Measurements from ENCODE around the gene DAW1. TPM values are rescaled to one million over a fixed set of nuclear protein-coding genes. Genes with fewer than 3 reads are reported as not detected.
"Not testable (repeated sequence)": the region's sequence is repeated elsewhere in the genome, so short reads cannot be mapped to it uniquely, and the experiment has no call there.

DAW1 gene
- total RNA-seq, 4 donors from 2014 or later, result 0.29 to 2.5 TPM; not detected in 2

- no peaks in the 10 kb centered on the region for H3K27me3 ChIP-seq
- TF ChIP-seq CTCF (IDR thresholded peaks at IDR 0.05) (no peak), POLR2A (IDR thresholded peaks at IDR 0.05) (no peak)
- no peaks in the 10 kb centered on the region for H3K4me1 ChIP-seq
- H3K27ac ChIP-seq, result no peak overlapping the region
- H3K4me3 ChIP-seq, result no peak overlapping the region
- DNase-seq, result no peak
- no peaks in the 10 kb centered on the region for H3K36me3 ChIP-seq
- intact Hi-C loops (cut with DNase I; ENCODE audit: low total_unique reads), result no loop called here
- no peaks in the 10 kb centered on the region for H3K9me3 ChIP-seq
These were observed 36.3 kb upstream of the DAW1 start for GRCh38 chr2:227834916-227835650.

- H3K27me3 ChIP-seq; intact Hi-C loops (cut with DNase I; ENCODE audit: low total_unique reads); H3K36me3 ChIP-seq; H3K4me3 ChIP-seq; H3K4me1 ChIP-seq; DNase-seq; H3K9me3 ChIP-seq; H3K27ac ChIP-seq: not testable (repeated sequence)
These were observed 31.9 kb upstream of the DAW1 start for GRCh38 chr2:227839339-227840129.

GRCh38 chr2:227846831-227847230 is 24.6 kb upstream of the DAW1 start:
- Histone ChIP-seq H3K4me1 (no peaks in the 10 kb centered on the region), H3K4me3 (no peak overlapping the region), H3K27me3 (no peaks in the 10 kb centered on the region), H3K36me3 (no peaks in the 10 kb centered on the region), H3K27ac (no peak overlapping the region), H3K9me3 (no peaks in the 10 kb centered on the region)
- intact Hi-C loops (cut with DNase I; ENCODE audit: low total_unique reads), result no loop called here
- DNase-seq, result no peak
- no peak for TF ChIP-seq CTCF (IDR thresholded peaks at IDR 0.05)
- TF ChIP-seq POLR2A (IDR thresholded peaks at IDR 0.05), result no peak

GRCh38 chr2:227848146-227848545 is 23.3 kb upstream of the DAW1 start:
- no peak for TF ChIP-seq POLR2A (IDR thresholded peaks at IDR 0.05)
- no peak for TF ChIP-seq CTCF (IDR thresholded peaks at IDR 0.05)
- Histone ChIP-seq H3K4me3 (no peak overlapping the region), H3K27me3 (no peaks in the 10 kb centered on the region), H3K9me3 (no peaks in the 10 kb centered on the region), H3K27ac (no peak overlapping the region), H3K36me3 (no peaks in the 10 kb centered on the region), H3K4me1 (no peaks in the 10 kb centered on the region)
- intact Hi-C loops (cut with DNase I; ENCODE audit: low total_unique reads), result no loop called here
- DNase-seq, result no peak

GRCh38 chr2:227848586-227848985 is 22.8 kb upstream of the DAW1 start:
- Histone ChIP-seq H3K4me1 (no peaks in the 10 kb centered on the region), H3K27me3 (no peaks in the 10 kb centered on the region), H3K9me3 (no peaks in the 10 kb centered on the region), H3K36me3 (no peaks in the 10 kb centered on the region), H3K27ac (no peak overlapping the region), H3K4me3 (no peak overlapping the region)
- TF ChIP-seq CTCF (IDR thresholded peaks at IDR 0.05) (no peak), POLR2A (IDR thresholded peaks at IDR 0.05) (no peak)
- no peak for DNase-seq
- intact Hi-C loops (cut with DNase I; ENCODE audit: low total_unique reads), result no loop called here

All from uterus (tissue), 4 donors.